Erythroblast (primary cell): Measurements from ENCODE around the gene NTF3.

Experiments used
- GATA1 ChIP-seq: IDR thresholded peaks from 2 replicates; pipeline ENCODE4 v1.6.1; 2011; ENCODE audit warnings: low read depth, mild to moderate bottlenecking, control low read depth, low read length, moderate library complexity
- POLR2A ChIP-seq: IDR thresholded peaks from 2 replicates; pipeline ENCODE4 v1.6.1; 2011; ENCODE audit warnings: mild to moderate bottlenecking, low read length

- no peak for TF ChIP-seq POLR2A
- no peak for TF ChIP-seq GATA1
Observed at GRCh38 chr12:5479761-5480160, 47.9 kb downstream of the NTF3 start.
